IMR-90 (cell line): ENCODE data around the gene TASP1. TPM values are rescaled to one million over a fixed set of nuclear protein-coding genes. Genes with fewer than 3 reads are reported as not detected.
A peak's percentile ranks its signal among the peaks of the same experiment; 100 is the strongest.

Experiments used
- ATAC-seq: fragments of 200-7000 bp; cut with Tn5 transposase; 2 replicates; pipeline ENCODE4 v1.9.1; 2020; ENCODE audit warnings: low read depth, mild to moderate bottlenecking, moderate library complexity
- BruUV-seq: library from RNA; stranded (reverse); fragments of 400-500 nt; replicated peaks from 2 replicates; lab custom pipeline; 2021; lab: Mats Ljungman, UMichigan
- CTCF ChIA-PET: fragments of 300-600 bp; formaldehyde crosslinking; extraction: SDS; loops from one replicate; lab custom pipeline; 2021; ENCODE audit warnings: antibody characterized with exemption; lab: Yijun Ruan, JAX
- POLR2A ChIA-PET: fragments of 300-600 bp; sonication (Branson Sonifier 250); formaldehyde crosslinking; loops from one replicate; lab custom pipeline; 2022; ENCODE audit warnings: antibody characterized with exemption; ENCODE audit not compliant: unreplicated experiment; lab: Charles Lee
- DNase-seq: peaks from one replicate; pipeline ENCODE4 v3.0.0; 2013
- H2AFZ ChIP-seq: replicated peaks from 2 replicates; pipeline ENCODE3; 2013; ENCODE audit warnings: low read length, mild to moderate bottlenecking; ENCODE audit not compliant: poor library complexity
- H2AK5ac ChIP-seq: 2 replicates; pipeline ENCODE4 v1.6.1; 2013; ENCODE audit warnings: low read depth, low read length, inconsistent platforms
- H2AK9ac ChIP-seq: replicated peaks from 2 replicates; pipeline ENCODE3; 2013; ENCODE audit warnings: mild to moderate bottlenecking, low read depth, low read length, moderate library complexity; ENCODE audit not compliant: poor library complexity
- H2BK120ac ChIP-seq: 2 replicates; pipeline ENCODE4 v1.6.1; 2013; ENCODE audit warnings: low read depth, low read length, inconsistent platforms
- H2BK15ac ChIP-seq: 3 replicates; pipeline ENCODE4 v1.6.1; 2013; ENCODE audit warnings: low read depth, low read length, inconsistent platforms
- H2BK20ac ChIP-seq: 2 replicates; pipeline ENCODE4 v1.6.1; 2013; ENCODE audit warnings: low read depth, mild to moderate bottlenecking, inconsistent platforms, low read length, moderate library complexity
- H2BK5ac ChIP-seq: 2 replicates; pipeline ENCODE4 v1.6.1; 2013; ENCODE audit warnings: mild to moderate bottlenecking, low read depth, low read length, inconsistent platforms; ENCODE audit not compliant: poor library complexity, severe bottlenecking
- H3K14ac ChIP-seq: replicated peaks from 2 replicates; pipeline ENCODE4 v1.6.1; 2013; ENCODE audit warnings: low read depth, low read length, inconsistent platforms
- H3K18ac ChIP-seq: 2 replicates; pipeline ENCODE4 v1.6.1; 2013; ENCODE audit warnings: low read depth, low read length, control low read depth
- H3K23ac ChIP-seq: 2 replicates; pipeline ENCODE4 v1.6.1; 2013; ENCODE audit warnings: low read depth, low read length, inconsistent platforms
- H3K27ac ChIP-seq: 2 replicates; pipeline ENCODE4 v1.5.1; 2013; ENCODE audit warnings: mild to moderate bottlenecking, control low read depth, low read length; ENCODE audit not compliant: insufficient read depth
- H3K27me3 ChIP-seq: 2 replicates; pipeline ENCODE4 v1.6.1; 2013; ENCODE audit warnings: low read length; ENCODE audit not compliant: control insufficient read depth, insufficient read depth
- H3K36me3 ChIP-seq: 2 replicates; pipeline ENCODE4 v1.6.1; 2013; ENCODE audit warnings: low read length, mixed read lengths; ENCODE audit not compliant: control insufficient read depth, insufficient read depth
- H3K4ac ChIP-seq: 2 replicates; pipeline ENCODE4 v1.6.1; 2013; ENCODE audit warnings: low read depth, low read length, inconsistent platforms
- H3K4me1 ChIP-seq: 2 replicates; pipeline ENCODE4 v1.6.1; 2013; ENCODE audit warnings: low read length, mixed read lengths; ENCODE audit not compliant: control insufficient read depth, insufficient read depth
- H3K4me2 ChIP-seq: 2 replicates; pipeline ENCODE4 v1.6.1; 2013; ENCODE audit warnings: low read depth, mild to moderate bottlenecking, control low read depth, low read length, moderate library complexity
- H3K4me3 ChIP-seq: 2 replicates; pipeline ENCODE4 v1.5.1; 2013; ENCODE audit warnings: low read depth, mild to moderate bottlenecking, control low read depth, low read length, moderate library complexity; ENCODE audit not compliant: insufficient read depth
- H3K56ac ChIP-seq: 2 replicates; pipeline ENCODE4 v1.6.1; 2013; ENCODE audit warnings: low read length, inconsistent platforms; ENCODE audit not compliant: insufficient read depth; ENCODE audit errors: extremely low read depth
- H3K79me1 ChIP-seq, 2 experiments: 2 replicates each; pipeline ENCODE4 v1.6.1; 2013; ENCODE audit warnings: low read length in 2 of 2, inconsistent platforms in 1 of 2, low read depth in 1 of 2
- H3K9ac ChIP-seq: 2 replicates; pipeline ENCODE4 v1.6.1; 2013; ENCODE audit warnings: low read depth, low read length, control low read depth
- H3K9me1 ChIP-seq: 2 replicates; pipeline ENCODE4 v1.6.1; 2013; ENCODE audit warnings: low read length, inconsistent platforms; ENCODE audit not compliant: insufficient read depth
- H3K9me3 ChIP-seq: 2 replicates; pipeline ENCODE4 v1.6.1; 2013; ENCODE audit warnings: low read length; ENCODE audit not compliant: control insufficient read depth, insufficient read depth
- H4K20me1 ChIP-seq: 2 replicates; pipeline ENCODE4 v1.6.1; 2013; ENCODE audit warnings: low read length, inconsistent platforms; ENCODE audit not compliant: insufficient read depth
- H4K5ac ChIP-seq: 2 replicates; pipeline ENCODE4 v1.6.1; 2013; ENCODE audit warnings: mild to moderate bottlenecking, low read depth, low read length, control low read depth
- H4K8ac ChIP-seq, 2 experiments: 2 replicates each; pipeline ENCODE4 v1.6.1; 2013; ENCODE audit warnings: low read depth in 2 of 2, low read length in 2 of 2, control low read depth in 1 of 2, inconsistent platforms in 1 of 2
- H4K91ac ChIP-seq: 2 replicates; pipeline ENCODE4 v1.6.1; 2013; ENCODE audit warnings: low read depth, low read length, inconsistent platforms; ENCODE audit not compliant: insufficient read depth
- CEBPB ChIP-seq: IDR thresholded peaks from 2 replicates; pipeline ENCODE4 v1.6.1; 2012; ENCODE audit warnings: low read depth, low read length, improper control_type of control experiment
- CTCF ChIP-seq: conservative IDR thresholded peaks from 2 replicates; pipeline ENCODE4 v1.5.1; 2012; ENCODE audit warnings: mild to moderate bottlenecking, low read depth, low read length, improper control_type of control experiment
- FOS ChIP-seq: fragments of 150-350 bp; IDR thresholded peaks from 2 replicates; pipeline ENCODE4 v1.6.1; 2016; ENCODE audit warnings: low read depth, low read length
- MAZ ChIP-seq: IDR thresholded peaks from 2 replicates; pipeline ENCODE4 v1.6.1; 2012; ENCODE audit warnings: low read depth, mild to moderate bottlenecking, low read length, improper control_type of control experiment, moderate library complexity, borderline replicate concordance
- MXI1 ChIP-seq: IDR thresholded peaks from 2 replicates; pipeline ENCODE4 v1.6.1; 2012; ENCODE audit warnings: low read depth, mild to moderate bottlenecking, low read length, moderate library complexity, borderline replicate concordance
- NFE2L2 ChIP-seq: fragments of 150-350 bp; IDR thresholded peaks from 2 replicates; pipeline ENCODE4 v1.6.1; 2016; ENCODE audit warnings: low read depth, mild to moderate bottlenecking, low read length
- RAD21 ChIP-seq: IDR thresholded peaks from 2 replicates; pipeline ENCODE4 v1.6.1; 2012; ENCODE audit warnings: low read length, improper control_type of control experiment
- RCOR1 ChIP-seq: IDR thresholded peaks from 2 replicates; pipeline ENCODE4 v1.6.1; 2012; ENCODE audit warnings: mild to moderate bottlenecking, low read length, improper control_type of control experiment; ENCODE audit not compliant: insufficient replicate concordance
- RFX5 ChIP-seq: IDR thresholded peaks from 2 replicates; pipeline ENCODE4 v1.8.0; 2012; ENCODE audit warnings: low read depth, mild to moderate bottlenecking, low read length, moderate library complexity
- SMC3 ChIP-seq: fragments of 150-350 bp; IDR thresholded peaks from 2 replicates; pipeline ENCODE4 v1.6.1; 2016; ENCODE audit warnings: low read depth, mild to moderate bottlenecking, antibody characterized with exemption, low read length, moderate library complexity
- USF2 ChIP-seq: fragments of 150-350 bp; IDR thresholded peaks from 2 replicates; pipeline ENCODE4 v1.6.1; 2017; ENCODE audit warnings: mild to moderate bottlenecking, antibody characterized with exemption, low read length, low read depth
- WGBS, 2 experiments: methylation state at CpG; one replicate each; pipeline versions ENCODE4 v1.1.5 to v1.1.7; 2013; ENCODE audit warnings: missing lambda C conversion rate in 2 of 2; ENCODE audit not compliant: insufficient read length in 1 of 2; ENCODE audit errors: extremely low coverage in 2 of 2; 5-methylcytosine and 5-hydroxymethylcytosine counted together
- dilution Hi-C: fragments of 300-500 bp; cut with HindIII; formaldehyde crosslinking; loops from one replicate; pipeline ENCODE4 v1.14.3; 2018; ENCODE audit warnings: low sequenced_read_pairs; ENCODE audit not compliant: unreplicated experiment
- in situ Hi-C: fragments of 300-500 bp; cut with MboI; formaldehyde crosslinking; loops from 3 replicates; pipeline ENCODE4 v1.14.3; 2019; ENCODE audit warnings: low sequenced_read_pairs, inconsistent platforms, mixed read lengths
- intact Hi-C: fragments of 100-400 bp; cut with micrococcal nuclease; formaldehyde crosslinking; loops from 2 replicates; pipeline ENCODE4 v1.10.0; 2022
- polyA plus RNA-seq, 3 experiments: library from polyadenylated mRNA; depleted of rRNA; stranded (reverse); fragments of >200 nt; gene quantifications; 2 replicates each; pipeline ENCODE4 v1.2.3, GENCODE V29; 2012; ENCODE audit warnings: low replicate concordance in 1 of 3
- total RNA-seq: library from RNA; depleted of rRNA; stranded (reverse); fragments of >200 nt; gene quantifications from 2 replicates; pipeline ENCODE4 v1.2.3, GENCODE V29; 2012

The TASP1 gene
- total and polyA plus RNA-seq, 2 of the 4 experiments (the other 2 are of a cell fraction): 3.9 to 7.9 TPM

GRCh38 chr20:13452470-13453124 lies 186.1 kb downstream of the TASP1 start:
- TF ChIP-seq RAD21 (no peak), CTCF (no peak), FOS (no peak), MXI1 (no peak), MAZ (no peak), SMC3 (no peak), RCOR1 (no peak), RFX5 (no peak), CEBPB (no peak), USF2 (no peak), NFE2L2 (no peak)
- dilution Hi-C loops: no loop called here
- 100% methylated on average over 2 of the region's 3 CpGs; no CpG with 5 or more reads in 1 of the 2 experiments for WGBS, 2 experiments
- Histone ChIP-seq H3K14ac (no peak overlapping the region; the same call in 1 of the 2 replicates), H2BK20ac (peak overlapping the region; percentile 24; the same call in 1 of the 2 replicates), H2BK5ac (no peak overlapping the region), H4K91ac (no peak overlapping the region), H3K4me1 (peaks cover 6% of the 10 kb centered on the region), H3K4ac (no peak overlapping the region), H3K36me3 (no peaks in the 10 kb centered on the region), H4K8ac (no peak overlapping the region), H3K9me1 (no peaks in the 10 kb centered on the region; the same call in 1 of the 2 replicates), H3K4me3 (no peak overlapping the region), H4K20me1 (no peaks in the 10 kb centered on the region), H3K79me1 (no peaks in the 10 kb centered on the region), H3K9ac (no peak overlapping the region), H2BK120ac (peak overlapping the region; percentile 8; the same call in 1 of the 2 replicates), H3K9me3 (no peaks in the 10 kb centered on the region), H2AK5ac (0 out of 2 replicates have a peak overlapping the region, but pooled peaks have one; percentile 33), H3K18ac (no peak overlapping the region), H3K56ac (no peak overlapping the region), H2BK15ac (no peak overlapping the region), H3K27ac (no peak overlapping the region), H3K23ac (no peak overlapping the region), H3K4me2 (no peak overlapping the region), H2AK9ac (no peak overlapping the region), H4K5ac (no peak overlapping the region), H2AFZ (no peak overlapping the region), H3K27me3 (no peaks in the 10 kb centered on the region)
- in situ Hi-C loops: loop anchor here (25.0 kb wide), 2 partner anchors 90 to 310 kb away; no protein-coding TSS in a partner anchor
- ChIA-PET POLR2A (no interaction called here), CTCF (interaction anchor here (0.5 to 0.6 kb wide), 2 partner anchors 12 to 137 kb away, joined by 3 to 7 read pairs; no protein-coding TSS in a partner anchor)
- DNase-seq (no peak), ATAC-seq (no peak)
- BruUV-seq: no TSS peak
- intact Hi-C loops: loop anchor here (10.0 kb wide), 1 partner anchor 322 kb away; no protein-coding TSS in a partner anchor
